Keratinocyte (primary cell): ENCODE results near the gene SERTAD2.

Experiments used
- CTCF ChIP-seq, 3 experiments: IDR thresholded peaks in 1 of 3; conservative IDR thresholded peaks in 1 of 3; optimal IDR thresholded peaks in 1 of 3; 2 replicates in 2 of 3; 3 replicates in 1 of 3; pipeline versions ENCODE3 to v1.5.1; 2011; ENCODE audit warnings: low read length in 3 of 3, mild to moderate bottlenecking in 3 of 3, moderate library complexity in 2 of 3, control low read depth in 1 of 3, inconsistent platforms in 1 of 3; ENCODE audit not compliant: insufficient read depth in 2 of 3; ENCODE audit errors: extremely low read depth in 1 of 3
- EZH2 ChIP-seq: IDR thresholded peaks from one replicate; pipeline ENCODE4 v1.6.1; 2012; ENCODE audit warnings: inconsistent platforms, mild to moderate bottlenecking, low read length, moderate library complexity

GRCh38 chr2:64679673-64680425, 26.1 kb upstream of the SERTAD2 start:
- TF ChIP-seq EZH2 = no peak
- no peak for TF ChIP-seq CTCF (optimal IDR thresholded peaks at IDR 0.05 in 1 of 3, IDR thresholded peaks at IDR 0.05 in 1 of 3, conservative IDR thresholded peaks at IDR 0.05 in 1 of 3; ENCODE audit: extremely low read depth in 1 of 3, insufficient read depth in 2 of 3, low read length in 3 of 3)
